Activated naive CD4-positive, alpha-beta T cell treated with anti-CD3 and anti-CD28 coated beads for 36 hours (primary cell): ENCODE measurements around the gene LYRM4. TPM values are rescaled to one million over a fixed set of nuclear protein-coding genes. Genes with fewer than 3 reads are reported as not detected.
A peak's percentile ranks its signal among the peaks of the same experiment; 100 is the strongest.

ENCODE experiments used
- CTCF ChIA-PET: fragments of 350-600 bp; sonication (Branson Sonifier 250); formaldehyde crosslinking; loops from one replicate; lab custom pipeline; 2021; ENCODE audit warnings: antibody characterized with exemption; lab: Charles Lee
- DNase-seq: peaks from one replicate; pipeline ENCODE4 v3.0.0-alpha.2; 2020
- H3K27ac Mint-ChIP-seq: one replicate; pipeline ENCODE4 v1.8.0; 2021; ENCODE audit warnings: mild to moderate bottlenecking, mixed read lengths
- H3K27me3 Mint-ChIP-seq: one replicate; pipeline ENCODE4 v1.8.0; 2021; ENCODE audit warnings: low read depth, mixed read lengths
- H3K36me3 Mint-ChIP-seq: one replicate; pipeline ENCODE4 v1.8.0; 2021; ENCODE audit warnings: low read depth, mixed read lengths
- H3K4me1 Mint-ChIP-seq: one replicate; pipeline ENCODE4 v1.8.0; 2021; ENCODE audit warnings: low read depth, mixed read lengths
- H3K4me3 Mint-ChIP-seq: one replicate; pipeline ENCODE4 v1.8.0; 2021; ENCODE audit warnings: mild to moderate bottlenecking, moderate library complexity, mixed read lengths
- H3K9me3 Mint-ChIP-seq: one replicate; pipeline ENCODE4 v1.8.0; 2021; ENCODE audit warnings: mixed read lengths
- intact Hi-C: fragments of 100-400 bp; cut with micrococcal nuclease; formaldehyde crosslinking; loops from one replicate; pipeline ENCODE4 v1.15.1; 2023
- total RNA-seq, 2 experiments: library from RNA; stranded (reverse); gene quantifications; one replicate each; pipeline ENCODE4 v1.2.3, GENCODE V29; 2021

The LYRM4 gene
- total RNA-seq, 2 experiments from 2014 or later: 46.2 to 51.6 TPM

DNA sequence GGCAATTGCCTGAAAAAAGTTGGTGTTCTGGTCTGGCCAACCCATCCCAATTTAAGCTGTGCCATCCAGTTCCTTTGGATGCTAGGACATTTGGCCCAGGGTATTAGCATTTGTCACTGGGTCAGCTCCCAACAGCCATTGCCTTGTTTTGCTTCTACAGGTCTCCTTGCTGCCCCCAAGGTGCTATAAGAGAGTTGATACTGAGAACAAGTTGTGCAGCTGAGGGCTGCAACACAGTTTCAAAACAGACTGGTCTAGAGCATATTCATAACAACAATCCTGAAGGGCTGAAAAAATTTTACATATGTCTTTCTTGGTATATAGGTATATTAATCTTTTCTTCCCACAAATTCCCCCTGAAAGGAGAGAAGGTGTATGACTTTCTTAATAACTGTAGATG lies 61.0 kb downstream of the LYRM4 start:
- H3K27me3 Mint-ChIP-seq: no peaks in the 10 kb centered on the region
- CTCF ChIA-PET: no interaction called here
- no peak for DNase-seq
- intact Hi-C loops: loop anchor here (1.0 kb wide), 2 partner anchors 25 to 81 kb away; no protein-coding TSS in a partner anchor
- H3K4me1 Mint-ChIP-seq: peaks cover 14% of the 10 kb centered on the region
- H3K9me3 Mint-ChIP-seq: peaks cover 5% of the 10 kb centered on the region
- peaks cover 13% of the 10 kb centered on the region for H3K36me3 Mint-ChIP-seq
- H3K27ac Mint-ChIP-seq: no peak overlapping the region
- no peak overlapping the region for H3K4me3 Mint-ChIP-seq

DNA sequence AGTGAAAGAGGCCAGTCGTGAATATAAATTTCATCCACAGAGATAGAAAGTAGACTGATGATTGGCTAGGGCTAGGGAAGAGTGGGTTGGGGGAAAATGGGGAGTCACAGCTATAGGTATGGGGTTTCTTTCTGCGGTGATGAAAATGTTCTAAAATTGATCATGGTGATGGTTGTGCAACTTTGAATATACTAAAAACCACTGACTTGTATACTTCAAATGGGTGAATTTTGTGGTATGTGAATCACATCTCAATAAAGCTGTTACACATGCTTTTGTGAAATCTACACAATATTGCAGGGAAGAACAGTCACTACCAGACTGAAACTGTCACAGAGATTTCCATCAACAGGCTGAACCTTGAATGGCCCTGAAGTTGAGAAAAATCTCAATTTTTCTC lies 61.5 kb downstream of the LYRM4 start:
- peaks cover 5% of the 10 kb centered on the region for H3K9me3 Mint-ChIP-seq
- CTCF ChIA-PET: no interaction called here
- H3K4me1 Mint-ChIP-seq: peaks cover 14% of the 10 kb centered on the region
- no peak for DNase-seq
- peaks cover 12% of the 10 kb centered on the region for H3K36me3 Mint-ChIP-seq
- no peak overlapping the region for H3K4me3 Mint-ChIP-seq
- peak overlapping the region; percentile 5 for H3K27ac Mint-ChIP-seq
- no peaks in the 10 kb centered on the region for H3K27me3 Mint-ChIP-seq
- intact Hi-C loops: loop anchor here (1.0 kb wide), 2 partner anchors 25 to 81 kb away; no protein-coding TSS in a partner anchor

DNA sequence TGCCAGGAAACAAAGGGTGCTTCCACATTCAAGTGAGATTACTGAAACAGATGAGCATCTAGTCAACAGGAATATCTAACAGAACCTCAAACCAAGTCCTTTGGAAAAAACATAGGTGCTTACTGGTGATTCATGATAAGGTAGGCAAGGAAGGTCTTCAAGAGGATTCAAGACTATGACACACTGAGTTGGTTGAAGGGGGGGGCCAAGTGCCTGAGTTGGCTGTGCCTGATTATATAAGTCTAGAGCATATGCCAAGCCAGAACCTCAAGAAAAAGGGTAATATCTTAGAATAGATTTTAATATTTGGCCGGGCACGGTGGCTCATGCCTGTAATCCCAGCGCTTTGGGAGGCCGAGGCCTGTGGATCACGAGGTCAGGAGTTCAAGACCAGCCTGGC lies 63.7 kb downstream of the LYRM4 start:
- intact Hi-C loops: no loop called here
- peaks cover 5% of the 10 kb centered on the region for H3K9me3 Mint-ChIP-seq
- H3K4me3 Mint-ChIP-seq: no peak overlapping the region
- no peak overlapping the region for H3K27ac Mint-ChIP-seq
- CTCF ChIA-PET: no interaction called here
- peaks cover 15% of the 10 kb centered on the region for H3K36me3 Mint-ChIP-seq
- peaks cover 14% of the 10 kb centered on the region for H3K4me1 Mint-ChIP-seq
- no peak for DNase-seq
- H3K27me3 Mint-ChIP-seq: no peaks in the 10 kb centered on the region

DNA sequence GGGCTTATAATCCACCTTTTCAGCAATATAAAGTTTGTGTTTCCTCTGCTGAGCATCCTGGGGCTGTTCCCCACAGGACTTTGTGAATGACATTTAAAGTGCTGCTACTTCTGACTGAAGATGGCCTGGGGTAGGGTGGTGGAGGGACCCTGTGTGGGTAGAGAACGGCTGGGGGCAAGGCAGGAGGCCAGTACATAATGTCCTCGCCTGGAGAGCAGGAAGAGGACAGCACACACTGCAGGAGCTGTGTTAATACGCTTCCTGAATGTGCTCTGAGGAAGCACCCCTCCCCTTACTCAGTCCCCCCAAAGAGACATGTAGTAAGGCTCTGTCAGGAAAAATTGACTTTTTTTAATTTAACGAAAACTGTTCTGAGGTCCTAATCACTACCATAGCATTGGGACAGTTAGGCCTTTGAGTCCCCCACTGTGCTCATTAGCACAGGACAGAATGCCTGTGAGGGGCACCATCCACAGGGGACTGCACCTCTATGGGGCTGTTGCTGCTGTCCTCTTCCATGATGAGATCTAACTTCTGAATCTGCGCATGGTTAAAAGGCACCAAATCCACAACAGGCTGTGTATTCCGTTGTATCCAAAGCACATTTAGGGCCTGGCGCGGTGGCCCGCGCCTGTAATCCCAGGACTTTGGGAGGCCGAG lies 68.5 kb downstream of the LYRM4 start:
- CTCF ChIA-PET: interaction anchor here (1.5 kb wide), 1 partner anchor 14 kb away, joined by 4 read pairs; no protein-coding TSS in a partner anchor
- Mint-ChIP-seq H3K27ac (no peak overlapping the region), H3K4me3 (no peak overlapping the region), H3K9me3 (peaks cover 5% of the 10 kb centered on the region), H3K27me3 (no peaks in the 10 kb centered on the region), H3K4me1 (peaks cover 4% of the 10 kb centered on the region), H3K36me3 (peaks cover 15% of the 10 kb centered on the region)
- intact Hi-C loops: no loop called here
- DNase-seq: no peak

DNA sequence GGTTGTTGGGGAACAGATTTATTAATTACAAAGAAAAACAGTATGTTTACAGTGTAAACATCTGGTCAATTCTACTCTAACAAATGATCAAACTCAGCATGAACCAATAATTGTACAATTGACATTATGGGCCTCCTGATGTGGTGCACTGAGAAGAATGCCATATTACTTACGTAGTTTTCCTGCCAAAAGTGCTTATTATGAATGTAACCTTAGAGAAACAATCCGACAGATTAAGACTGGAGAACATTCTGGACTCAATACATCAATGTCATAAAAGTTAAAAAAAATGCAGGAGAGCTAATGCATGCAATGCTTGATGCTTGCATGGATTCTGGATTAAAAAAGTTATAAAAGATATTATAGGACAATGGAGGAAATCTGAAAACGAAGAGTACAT lies 69.0 kb downstream of the LYRM4 start:
- CTCF ChIA-PET: interaction anchor here (0.6 to 1.5 kb wide), 2 partner anchors 13 to 28 kb away, joined by 3 to 4 read pairs; no protein-coding TSS in a partner anchor
- Mint-ChIP-seq H3K4me3 (no peak overlapping the region), H3K27me3 (no peaks in the 10 kb centered on the region), H3K4me1 (peaks cover under 1% of the 10 kb centered on the region), H3K27ac (no peak overlapping the region), H3K36me3 (peaks cover 16% of the 10 kb centered on the region), H3K9me3 (peaks cover 5% of the 10 kb centered on the region)
- intact Hi-C loops: no loop called here
- DNase-seq: no peak

DNA sequence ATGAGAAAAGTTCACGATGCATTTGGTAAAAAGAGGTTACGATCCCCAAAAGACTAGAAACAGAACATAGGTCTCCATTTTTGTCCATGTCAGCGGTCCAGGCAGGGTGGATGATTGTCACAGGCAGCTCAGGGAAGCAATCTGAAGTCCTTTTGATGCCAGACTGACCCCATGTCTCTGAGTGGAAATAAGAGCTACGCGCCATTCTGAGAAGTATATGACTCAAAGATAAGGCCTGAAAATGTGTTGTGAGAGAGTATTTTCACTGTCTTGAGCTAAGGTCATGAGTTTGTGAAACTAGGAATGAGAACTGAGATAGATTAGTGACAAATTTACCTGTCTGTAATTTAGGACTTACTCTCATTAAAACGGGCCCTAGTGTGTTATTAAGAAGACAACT lies 69.5 kb downstream of the LYRM4 start:
- intact Hi-C loops: no loop called here
- Mint-ChIP-seq H3K36me3 (peaks cover 18% of the 10 kb centered on the region), H3K9me3 (peaks cover 5% of the 10 kb centered on the region), H3K4me1 (no peaks in the 10 kb centered on the region), H3K4me3 (no peak overlapping the region), H3K27ac (no peak overlapping the region), H3K27me3 (no peaks in the 10 kb centered on the region)
- CTCF ChIA-PET: interaction anchor here (0.6 to 1.5 kb wide), 2 partner anchors 13 to 27 kb away, joined by 3 to 4 read pairs; no protein-coding TSS in a partner anchor
- no peak for DNase-seq

DNA sequence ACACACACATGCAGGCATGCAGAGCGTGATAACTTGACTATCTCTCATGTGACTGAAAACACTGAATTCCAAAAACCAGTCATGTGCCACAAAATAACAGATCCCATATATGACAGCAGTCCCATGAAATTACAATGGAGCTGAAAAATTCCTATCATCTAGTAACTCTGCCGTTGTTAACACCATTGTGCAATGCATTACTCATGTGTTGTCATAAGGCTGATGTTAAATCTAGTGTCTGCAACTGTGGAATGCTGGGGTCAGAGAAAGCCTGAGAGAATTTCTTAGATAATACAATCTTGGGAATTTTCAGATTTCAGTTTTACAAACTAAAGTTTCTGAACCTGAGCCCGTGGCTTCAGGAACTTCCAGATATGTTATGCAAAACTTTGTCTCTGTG lies 70.2 kb downstream of the LYRM4 start:
- no peak for DNase-seq
- CTCF ChIA-PET: interaction anchor here (1.5 kb wide), 1 partner anchor 12 kb away, joined by 4 read pairs; no protein-coding TSS in a partner anchor
- no peaks in the 10 kb centered on the region for H3K27me3 Mint-ChIP-seq
- no peak overlapping the region for H3K27ac Mint-ChIP-seq
- intact Hi-C loops: no loop called here
- H3K9me3 Mint-ChIP-seq: no peaks in the 10 kb centered on the region
- peaks cover 18% of the 10 kb centered on the region for H3K36me3 Mint-ChIP-seq
- no peak overlapping the region for H3K4me3 Mint-ChIP-seq
- no peaks in the 10 kb centered on the region for H3K4me1 Mint-ChIP-seq

DNA sequence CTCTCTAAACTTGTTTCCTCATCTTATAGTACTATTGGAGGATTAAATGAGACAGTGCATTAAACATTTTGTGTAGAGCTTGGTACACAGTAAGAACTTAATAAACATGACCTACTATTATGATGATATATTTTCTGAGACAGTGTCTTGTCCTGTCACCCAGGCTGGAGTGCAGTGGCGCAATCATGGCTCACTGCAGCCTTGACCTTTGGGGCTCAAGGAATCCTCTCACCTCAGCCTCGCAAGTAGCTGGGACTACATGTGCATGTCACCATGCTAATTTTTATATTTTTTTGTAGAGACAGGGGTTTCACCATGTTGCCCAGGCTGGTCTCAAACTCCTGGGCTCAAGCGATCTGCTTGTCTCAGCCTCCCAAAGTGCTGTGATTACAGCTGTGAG lies 72.1 kb downstream of the LYRM4 start:
- no peak overlapping the region for H3K4me3 Mint-ChIP-seq
- H3K27me3 Mint-ChIP-seq: no peaks in the 10 kb centered on the region
- CTCF ChIA-PET: no interaction called here
- no peaks in the 10 kb centered on the region for H3K9me3 Mint-ChIP-seq
- peaks cover 20% of the 10 kb centered on the region for H3K36me3 Mint-ChIP-seq
- DNase-seq: no peak
- no peaks in the 10 kb centered on the region for H3K4me1 Mint-ChIP-seq
- intact Hi-C loops: no loop called here
- no peak overlapping the region for H3K27ac Mint-ChIP-seq

DNA sequence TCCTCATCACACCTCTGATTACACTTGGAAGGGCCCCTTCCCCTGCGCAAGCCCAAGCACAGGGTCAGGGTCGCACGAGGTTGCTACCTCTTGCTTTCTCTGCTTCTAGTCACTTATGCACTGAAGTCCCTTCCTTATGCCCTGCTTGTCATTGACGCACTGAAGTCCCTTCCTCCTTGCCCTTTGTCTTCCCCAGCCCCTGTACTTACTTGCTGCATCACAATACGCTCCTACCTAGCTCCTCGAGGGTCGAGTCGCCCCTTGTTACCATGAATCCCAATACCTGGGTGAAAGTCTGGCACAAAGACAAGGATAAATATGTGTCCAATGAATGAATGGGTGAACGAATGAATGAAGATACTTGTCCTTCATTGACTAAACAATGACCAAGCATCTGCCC lies 75.9 kb downstream of the LYRM4 start:
- Mint-ChIP-seq H3K36me3 (peaks cover 16% of the 10 kb centered on the region), H3K4me1 (no peaks in the 10 kb centered on the region), H3K9me3 (no peaks in the 10 kb centered on the region), H3K27me3 (no peaks in the 10 kb centered on the region), H3K4me3 (no peak overlapping the region), H3K27ac (no peak overlapping the region)
- no peak for DNase-seq
- CTCF ChIA-PET: no interaction called here
- intact Hi-C loops: no loop called here

DNA sequence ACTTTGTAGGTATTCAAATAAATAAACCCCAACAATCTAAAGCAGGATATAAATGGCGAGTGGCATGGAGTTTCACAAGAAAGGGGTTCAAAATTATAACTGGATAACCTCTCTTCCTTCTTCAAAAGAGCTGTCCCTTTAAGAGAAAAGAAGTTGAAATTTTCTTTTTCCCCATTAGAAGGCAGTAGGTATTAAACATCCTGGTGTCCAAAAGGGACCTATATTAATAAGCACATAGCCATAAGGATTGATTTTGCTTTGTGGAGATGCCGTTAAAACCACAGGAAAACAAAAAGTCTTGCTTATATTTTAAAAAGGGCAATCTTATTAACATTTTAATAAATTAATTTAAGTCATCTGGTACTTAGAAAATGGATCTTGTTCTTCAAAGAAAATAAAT lies 76.5 kb downstream of the LYRM4 start:
- Mint-ChIP-seq H3K4me3 (no peak overlapping the region), H3K9me3 (no peaks in the 10 kb centered on the region), H3K27ac (no peak overlapping the region), H3K27me3 (no peaks in the 10 kb centered on the region), H3K4me1 (peaks cover 3% of the 10 kb centered on the region), H3K36me3 (peaks cover 16% of the 10 kb centered on the region)
- no peak for DNase-seq
- intact Hi-C loops: no loop called here
- CTCF ChIA-PET: no interaction called here

DNA sequence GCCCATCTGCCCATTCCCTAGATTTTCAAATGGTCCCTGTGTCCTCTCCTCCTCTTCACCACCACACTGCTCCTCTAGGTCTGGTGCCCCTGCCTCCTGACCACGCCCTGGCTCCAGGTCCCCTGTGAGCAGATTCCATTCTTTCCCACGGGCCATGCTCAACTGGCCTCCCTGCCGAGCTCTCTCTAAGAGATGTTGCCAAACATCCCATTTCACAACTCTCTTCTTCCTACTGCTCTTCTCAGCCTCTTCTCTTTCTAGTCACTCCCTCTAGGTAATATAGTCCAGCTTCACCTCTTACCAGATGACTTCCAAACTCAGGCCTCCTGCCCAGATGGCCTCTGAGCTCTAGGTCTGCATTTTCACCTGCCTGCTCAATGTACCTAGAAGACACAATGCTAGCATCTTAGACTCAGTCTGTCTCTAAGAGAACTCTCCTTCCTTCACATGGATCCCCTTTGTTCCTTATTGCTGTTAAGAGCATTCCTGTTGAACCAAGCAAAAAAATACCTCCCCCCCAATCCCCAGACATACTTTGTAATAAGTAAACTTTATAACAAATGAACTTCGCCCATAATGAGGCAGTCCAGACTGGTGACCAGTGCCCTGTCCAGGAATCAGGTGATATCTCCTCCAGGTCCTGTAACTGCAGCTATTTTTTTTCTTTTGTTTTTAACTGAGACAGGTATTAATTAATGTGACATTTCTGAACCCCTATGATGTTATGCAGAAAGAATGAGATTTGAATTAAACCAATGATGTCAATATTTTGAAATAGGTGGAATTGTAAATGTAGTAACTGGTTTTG lies 79.0 kb downstream of the LYRM4 start:
- Mint-ChIP-seq H3K4me3 (no peak overlapping the region), H3K36me3 (peaks cover 11% of the 10 kb centered on the region), H3K27ac (no peak overlapping the region), H3K9me3 (no peaks in the 10 kb centered on the region), H3K4me1 (peaks cover 22% of the 10 kb centered on the region), H3K27me3 (no peaks in the 10 kb centered on the region)
- CTCF ChIA-PET: interaction anchor here (1.4 kb wide), 1 partner anchor 38 kb away, joined by 4 read pairs; no protein-coding TSS in a partner anchor
- no peak for DNase-seq
- intact Hi-C loops: no loop called here

DNA sequence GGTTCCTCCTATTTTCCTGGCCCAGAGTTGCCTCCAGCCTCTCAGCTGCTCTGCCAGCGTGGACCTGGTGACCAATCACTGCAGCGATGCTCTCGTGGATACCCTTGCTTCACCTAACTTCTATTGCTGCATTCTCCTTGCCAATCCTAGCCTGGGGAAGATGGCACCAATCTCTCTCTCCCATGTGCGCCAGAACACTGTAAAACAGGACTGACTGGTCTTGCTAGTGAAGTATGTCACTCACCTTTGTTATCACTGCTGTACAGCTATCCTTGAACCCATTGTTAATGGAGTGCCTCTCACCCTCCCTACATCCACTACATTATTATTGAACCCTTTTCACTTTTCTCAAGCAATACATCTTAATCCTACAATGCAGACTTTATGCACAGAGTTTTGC lies 80.1 kb downstream of the LYRM4 start:
- CTCF ChIA-PET: interaction anchor here (0.7 to 1.4 kb wide), 2 partner anchors 37 to 1456 kb away, joined by 3 to 4 read pairs; no protein-coding TSS in a partner anchor
- intact Hi-C loops: no loop called here
- Mint-ChIP-seq H3K9me3 (no peaks in the 10 kb centered on the region), H3K4me1 (peaks cover 30% of the 10 kb centered on the region), H3K27me3 (no peaks in the 10 kb centered on the region), H3K27ac (no peak overlapping the region), H3K4me3 (no peak overlapping the region), H3K36me3 (peaks cover 9% of the 10 kb centered on the region)
- no peak for DNase-seq
